ENCODE results near the gene NIBAN1. TPM values are rescaled to one million over a fixed set of nuclear protein-coding genes. Genes with fewer than 3 reads are reported as not detected.
"Not testable (repeated sequence)": the region's sequence is repeated elsewhere in the genome, so short reads cannot be mapped to it uniquely, and the experiment has no call there.

The NIBAN1 gene
- polyA plus RNA-seq, 3 donors = 5.9 to 18.1 (median 13.3) TPM

DNA sequence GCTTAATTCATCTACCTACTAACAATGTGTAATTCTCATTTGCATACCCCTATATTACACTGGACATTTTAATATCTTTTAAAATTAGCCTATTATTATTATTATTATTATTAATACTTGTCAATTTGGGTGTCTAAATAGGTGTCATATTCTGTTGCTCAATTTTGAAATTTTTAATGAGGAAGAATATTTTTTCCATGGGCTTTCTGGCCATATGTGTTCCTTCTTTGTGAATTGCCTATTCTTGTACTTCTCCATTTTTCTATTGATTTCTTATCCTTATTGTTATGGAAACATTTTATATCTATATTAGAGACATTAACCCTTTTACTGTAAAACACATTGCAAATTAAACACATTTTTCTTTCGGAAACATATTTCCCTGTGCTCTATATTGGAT lies 6.4 kb upstream of the NIBAN1 start:
- no peak overlapping the region for H3K27ac ChIP-seq (ENCODE audit: low read depth, low read length)
- 85 to 100% (median 99%) methylated on average over 1 of the region's 1 CpG for WGBS, 3 donors

DNA sequence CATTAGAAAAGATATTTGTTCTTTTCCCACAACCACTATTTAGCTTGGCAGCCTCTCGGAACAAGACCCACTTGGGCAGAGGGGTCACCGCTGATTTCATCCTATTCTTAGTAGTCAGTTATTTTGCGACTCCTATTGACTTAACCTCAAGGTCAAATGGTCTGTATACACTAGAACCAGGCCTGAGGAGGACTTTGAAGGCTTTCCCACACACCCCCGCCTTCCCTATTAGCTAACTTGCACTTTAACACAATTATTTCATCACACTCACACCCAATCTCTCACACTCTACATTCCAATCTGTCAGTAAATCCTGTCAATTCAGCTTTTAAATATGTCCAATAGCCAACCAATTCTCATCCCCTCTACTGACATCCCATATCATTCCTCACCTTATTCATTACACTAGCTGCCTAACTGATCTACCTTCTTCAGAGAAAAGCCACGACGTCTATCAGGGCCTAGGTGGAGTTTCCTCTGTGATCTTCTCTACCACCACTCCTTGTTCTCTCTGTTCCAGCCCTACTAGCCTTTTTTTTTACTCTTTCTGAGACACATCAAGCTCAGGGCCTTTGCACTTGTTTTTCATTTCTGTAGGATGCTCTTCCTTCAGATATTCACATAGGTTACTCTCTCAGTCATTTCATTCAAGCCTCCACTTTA lies 1.0 kb upstream of the NIBAN1 start:
- 46 to 81% (median 76%) methylated on average over 6 of the region's 6 CpGs for WGBS, 3 donors
- H3K27ac ChIP-seq (ENCODE audit: low read depth, low read length) = no peak overlapping the region

DNA sequence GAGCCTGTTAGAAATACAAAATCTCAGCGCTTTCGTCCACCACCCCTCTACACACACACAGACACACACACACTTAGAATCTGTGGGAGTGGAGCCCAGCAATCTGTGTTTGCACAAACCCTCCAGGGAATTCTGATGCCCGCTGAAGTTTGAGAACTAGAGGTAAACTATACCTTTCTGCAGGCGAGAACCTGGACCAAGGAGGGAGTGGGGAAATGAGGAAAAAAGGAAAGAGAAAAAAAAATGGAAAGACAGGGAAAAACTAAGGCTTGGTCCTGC lies 468 bp upstream of the NIBAN1 start:
- WGBS, 3 donors = 34 to 81% (median 62%) methylated on average over 4 of the region's 4 CpGs
- H3K27ac ChIP-seq (ENCODE audit: low read depth, low read length) = no peak overlapping the region

DNA sequence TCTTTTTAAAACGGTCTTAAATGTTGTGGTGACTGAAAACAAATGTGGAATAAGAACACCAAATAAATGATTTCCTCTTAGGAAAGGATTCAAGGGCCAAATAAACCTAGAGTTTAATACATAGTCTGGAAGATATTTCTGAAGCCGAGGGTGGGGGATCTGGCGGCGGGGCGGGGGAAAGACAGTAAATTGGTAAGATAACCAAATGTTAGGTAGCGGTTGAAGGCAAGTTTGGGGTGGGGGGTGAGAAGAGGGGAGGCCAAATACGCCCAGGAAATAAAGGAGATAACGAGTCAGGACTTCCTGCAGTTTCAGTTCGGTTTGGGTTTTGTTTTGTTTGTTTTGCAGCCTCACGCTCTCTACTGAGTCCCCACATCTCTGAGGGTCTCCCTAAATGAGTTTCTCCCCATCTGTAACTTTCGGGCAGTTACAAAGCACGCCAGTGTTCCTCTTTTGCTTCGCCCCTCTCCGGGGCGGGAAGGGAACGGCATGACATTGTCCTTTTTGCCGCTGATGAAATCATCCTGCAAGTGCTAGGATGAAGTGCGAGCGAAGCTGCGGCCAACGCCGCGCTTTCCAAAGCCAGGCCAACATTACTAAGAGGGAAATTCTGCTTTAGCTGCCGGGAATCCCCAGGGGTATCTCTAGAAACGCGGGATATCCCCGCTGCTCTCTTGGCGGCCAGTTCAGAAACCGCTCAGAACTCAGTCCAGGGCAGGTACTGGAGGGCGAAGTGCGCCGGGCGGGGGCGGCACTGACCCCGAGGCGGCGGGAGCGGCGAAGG lies 844 bp downstream of the NIBAN1 start:
- H3K27ac ChIP-seq (ENCODE audit: low read depth, low read length) = peak overlapping the region; percentile 26
- WGBS, 3 donors = 1 to 3% (median 3%) methylated on average over 36 to 39 of the region's 39 CpGs

DNA sequence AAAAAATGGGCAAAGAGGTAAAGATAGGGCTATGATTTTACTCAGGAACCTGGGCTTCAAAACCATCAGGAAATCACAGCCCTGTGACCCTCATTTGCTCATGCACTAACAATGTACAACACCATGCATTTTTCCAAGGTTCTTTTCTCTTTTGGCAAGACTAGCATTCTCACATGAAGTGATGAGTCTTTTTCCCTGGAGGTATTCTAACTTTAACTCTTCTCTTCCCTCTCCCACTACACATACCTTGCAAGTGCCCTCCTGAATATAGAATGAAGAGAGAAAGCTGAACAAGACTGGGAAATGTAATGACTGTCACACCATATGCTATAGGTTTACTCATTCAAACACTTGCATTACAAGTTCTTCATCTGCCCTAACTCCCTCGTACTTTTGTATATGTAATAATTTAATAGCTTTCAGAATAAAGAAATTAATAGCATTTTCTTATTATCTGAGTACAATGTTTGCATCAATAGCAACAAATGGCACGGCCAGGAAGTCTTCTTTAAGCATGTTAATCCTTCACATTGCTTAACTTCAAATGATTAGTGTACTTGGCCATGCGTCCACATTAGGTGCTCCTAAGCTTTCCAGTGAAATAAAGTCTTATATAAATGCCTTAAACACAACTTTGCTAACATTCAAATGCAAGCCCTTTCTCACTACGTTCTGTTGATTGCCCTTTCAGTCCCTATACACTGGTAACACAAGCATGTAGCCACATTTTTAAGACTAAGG lies 1.8 kb downstream of the NIBAN1 start:
- WGBS, 3 donors = 35 to 52% (median 38%) methylated on average over 4 of the region's 4 CpGs
- no peak overlapping the region for H3K27ac ChIP-seq (ENCODE audit: low read depth, low read length)

DNA sequence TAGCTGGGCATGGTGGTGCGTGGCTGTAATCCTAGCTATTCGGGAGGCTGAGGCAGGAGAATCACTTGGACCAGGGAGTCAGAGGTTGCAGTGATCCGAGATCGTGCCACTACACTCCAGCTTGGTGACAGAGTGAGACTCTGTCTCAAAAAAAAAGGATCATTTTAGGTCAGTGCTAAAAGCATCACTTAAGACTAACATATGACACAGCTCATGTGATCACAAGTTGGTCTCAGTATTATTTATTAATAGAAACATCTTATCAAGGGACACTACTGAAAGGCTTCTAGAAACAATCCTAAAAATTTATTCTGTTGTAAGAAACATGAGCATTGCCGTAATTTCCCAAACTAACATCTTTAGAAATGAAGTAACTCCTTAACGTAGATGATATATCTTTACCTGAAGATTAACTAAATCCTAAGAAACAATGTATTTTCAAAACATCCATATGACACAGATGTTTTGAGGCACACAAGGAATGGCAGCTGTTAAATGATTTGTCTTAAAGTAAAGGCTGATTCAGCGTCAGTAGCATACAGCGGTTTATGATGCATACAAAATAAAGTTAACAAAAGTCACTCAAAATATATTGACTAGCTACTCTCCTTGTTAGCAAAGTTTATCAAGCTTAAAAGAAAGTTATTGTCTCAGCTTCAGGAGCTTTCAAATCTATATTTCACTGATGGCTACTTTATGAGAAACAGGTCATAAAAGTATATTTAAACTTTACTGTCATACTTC lies 2.6 kb downstream of the NIBAN1 start:
- WGBS, 3 donors = 43 to 87% (median 84%) methylated on average over 8 of the region's 8 CpGs

DNA sequence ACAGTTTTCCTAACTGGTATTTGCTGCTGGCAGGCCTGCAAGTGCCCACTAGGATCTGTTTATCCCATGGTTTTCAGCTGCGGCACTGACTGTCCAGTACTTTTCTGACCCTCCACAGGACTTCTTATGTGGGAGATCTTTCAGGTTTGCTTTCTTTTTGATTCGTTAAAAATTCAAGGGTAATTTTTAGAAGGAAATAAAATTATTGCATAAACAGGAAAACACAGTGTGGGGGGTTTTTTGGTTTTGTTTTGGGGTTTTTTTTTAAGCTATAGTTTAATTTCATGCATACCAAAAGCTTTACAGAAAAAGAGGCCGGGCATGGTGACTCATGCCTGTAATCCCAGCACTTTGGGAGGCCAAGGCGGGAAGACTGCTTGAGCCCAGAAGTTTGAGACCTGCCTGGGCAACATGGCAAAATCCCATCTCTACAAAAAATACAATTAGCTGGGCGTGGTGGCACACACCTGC lies 3.6 kb downstream of the NIBAN1 start:
- no peak overlapping the region for H3K27ac ChIP-seq (ENCODE audit: low read depth, low read length)
- 46 to 58% (median 56%) methylated on average over 5 of the region's 5 CpGs for WGBS, 3 donors

More for the DNA sequence above, 2.6 kb downstream of the NIBAN1 start:
- no peak overlapping the region for H3K27ac ChIP-seq (ENCODE audit: low read depth, low read length)

DNA sequence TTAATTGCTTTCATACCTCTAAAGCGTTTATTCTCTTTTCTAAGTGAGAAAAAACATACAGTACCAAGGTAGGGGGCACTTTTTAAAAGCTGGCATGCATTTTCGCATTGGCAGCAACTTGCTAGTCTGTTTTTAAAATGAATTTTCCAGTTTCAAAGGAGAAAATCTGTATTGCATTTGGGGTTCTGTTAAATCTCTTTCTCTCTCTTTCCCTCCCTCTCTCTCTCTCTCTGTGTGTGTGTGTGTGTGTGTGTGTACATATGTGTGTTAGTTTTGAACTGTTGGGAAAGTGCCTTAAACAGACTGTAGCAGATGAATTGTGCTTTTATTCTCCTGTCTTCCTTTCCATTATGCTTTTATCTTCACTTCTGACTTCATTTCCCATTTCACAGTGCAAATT lies 7.3 kb downstream of the NIBAN1 start:
- 77 to 95% (median 93%) methylated on average over 2 of the region's 2 CpGs for WGBS, 3 donors
- no peak overlapping the region for H3K27ac ChIP-seq (ENCODE audit: low read depth, low read length)

DNA sequence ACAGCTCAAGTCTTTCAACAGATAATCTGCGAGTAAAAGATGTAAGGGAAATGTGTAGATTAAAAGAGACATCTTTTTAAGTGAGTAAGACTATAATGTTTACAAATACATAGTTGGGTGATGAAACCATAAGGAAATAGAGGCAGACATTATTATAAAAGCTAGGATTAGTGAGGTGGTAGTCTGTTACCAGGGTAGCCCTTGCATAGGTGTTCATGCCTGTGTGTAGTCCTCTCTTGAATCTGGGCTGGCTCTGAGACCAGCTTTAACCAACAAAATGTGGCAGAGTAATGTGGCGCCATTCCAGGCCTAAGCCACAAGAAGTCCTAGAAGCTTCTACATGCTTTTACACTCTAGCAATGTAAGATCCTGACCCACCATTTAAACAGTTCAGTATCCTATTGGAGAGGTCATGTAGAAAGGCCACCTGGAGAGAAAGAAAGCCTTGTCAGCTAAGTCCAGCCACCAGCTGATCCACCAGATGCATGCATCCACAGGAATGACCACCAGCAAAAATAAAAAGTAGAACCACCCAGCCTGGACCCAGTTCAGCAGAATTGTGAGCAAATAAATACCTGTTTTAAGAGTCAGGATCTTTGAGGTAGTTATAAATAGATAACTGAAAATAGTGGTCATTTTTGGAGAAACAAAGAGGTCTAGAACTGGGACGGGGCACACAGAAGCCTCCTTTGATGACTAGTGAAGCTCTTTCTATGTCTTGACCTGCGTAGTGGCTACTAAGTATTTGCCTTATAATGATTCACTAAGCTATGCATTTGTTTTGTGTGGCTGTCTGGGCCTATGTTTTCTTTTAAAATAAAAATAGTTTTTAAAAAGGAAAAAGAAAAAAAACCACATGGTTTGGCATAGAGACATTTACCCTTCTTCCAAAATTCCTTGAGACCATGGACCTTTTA lies 8.1 kb downstream of the NIBAN1 start:
- 73% methylated on average over 4 of the region's 4 CpGs for WGBS, 3 donors
- no peak overlapping the region for H3K27ac ChIP-seq (ENCODE audit: low read depth, low read length)

DNA sequence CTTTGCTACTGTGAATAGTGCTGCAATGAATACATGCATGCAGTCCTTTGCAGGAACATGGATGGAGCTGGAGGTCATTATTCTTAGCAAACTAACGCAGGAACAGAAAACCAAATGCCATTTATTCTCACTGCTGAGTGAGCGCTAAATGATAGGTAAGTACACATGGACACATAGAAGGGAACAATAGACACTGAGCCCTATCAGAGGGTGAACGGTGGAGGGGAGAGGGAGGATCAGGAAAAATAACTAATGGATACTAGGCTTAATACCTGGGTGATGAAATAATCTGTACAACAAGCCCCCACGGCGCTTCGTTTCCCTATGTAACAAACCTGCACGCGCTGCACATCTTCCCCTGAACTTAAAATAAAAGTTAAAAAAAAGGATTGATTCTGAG lies 8.9 kb downstream of the NIBAN1 start:
- H3K27ac ChIP-seq (ENCODE audit: low read depth, low read length) = no peak overlapping the region
- whole genome bisulfite sequencing, 3 donors = 93 to 97% (median 97%) methylated on average over 8 of the region's 8 CpGs

DNA sequence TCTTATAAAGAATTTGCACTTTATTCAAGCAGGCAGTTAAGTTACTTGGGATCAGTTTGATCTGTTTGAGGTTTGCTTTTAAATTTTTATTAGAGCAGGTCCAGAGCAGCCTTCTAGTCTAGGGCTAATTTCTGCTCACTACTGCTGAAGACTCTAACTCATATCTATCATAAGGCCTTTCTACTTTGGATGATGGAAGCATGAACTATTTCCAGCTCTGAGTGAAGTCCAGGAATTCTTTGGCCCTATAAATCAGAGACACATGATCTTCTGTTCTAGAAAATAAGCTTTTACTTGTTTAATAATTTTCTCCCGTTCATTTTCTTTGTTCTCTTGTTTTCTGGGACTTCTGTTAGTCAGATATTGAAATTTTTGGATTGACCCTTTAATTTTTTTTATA lies 14.7 kb downstream of the NIBAN1 start:
- WGBS, 3 donors = 52 to 68% (median 65%) methylated on average over 1 of the region's 1 CpG
- H3K27ac ChIP-seq (ENCODE audit: low read depth, low read length) = no peak overlapping the region

DNA sequence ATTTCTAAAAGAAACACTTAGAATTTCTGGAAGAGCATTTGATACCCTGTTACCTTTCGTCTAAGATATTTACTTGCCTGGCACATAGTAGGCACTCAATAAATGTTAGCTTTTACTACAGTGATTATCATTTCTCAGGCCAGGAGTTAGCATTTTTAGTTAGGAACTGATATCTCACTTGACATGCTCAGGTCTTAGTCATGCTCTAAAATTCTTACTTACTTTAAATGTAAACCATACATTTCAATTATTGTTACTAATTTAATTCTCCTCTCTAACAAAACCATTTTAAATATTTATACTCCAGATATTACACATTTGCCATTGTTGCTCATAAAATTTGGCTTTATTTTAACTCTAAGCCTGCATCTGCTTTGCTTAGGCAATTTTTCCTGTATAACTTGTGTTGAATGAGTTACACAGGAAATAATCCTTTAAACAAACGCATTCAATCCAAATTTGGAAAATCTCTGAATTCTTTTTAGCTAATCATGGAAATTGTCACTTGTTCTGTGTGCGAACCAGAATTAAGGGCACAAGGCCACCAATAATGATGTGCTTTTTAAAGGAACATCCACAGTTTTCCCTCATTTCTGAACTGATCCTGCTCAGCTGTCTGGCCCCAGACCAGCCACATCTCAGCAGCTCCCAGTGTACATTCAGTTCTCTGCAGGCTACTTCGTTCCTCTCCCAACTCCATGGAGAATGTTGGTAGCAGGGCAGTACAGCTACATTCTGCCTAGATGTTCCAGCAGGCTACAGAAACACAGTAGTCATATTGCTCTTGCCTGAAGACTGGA lies 15.6 kb downstream of the NIBAN1 start:
- no peak overlapping the region for H3K27ac ChIP-seq (ENCODE audit: low read depth, low read length)
- 51 to 63% (median 61%) methylated on average over 4 of the region's 4 CpGs for WGBS, 3 donors

DNA sequence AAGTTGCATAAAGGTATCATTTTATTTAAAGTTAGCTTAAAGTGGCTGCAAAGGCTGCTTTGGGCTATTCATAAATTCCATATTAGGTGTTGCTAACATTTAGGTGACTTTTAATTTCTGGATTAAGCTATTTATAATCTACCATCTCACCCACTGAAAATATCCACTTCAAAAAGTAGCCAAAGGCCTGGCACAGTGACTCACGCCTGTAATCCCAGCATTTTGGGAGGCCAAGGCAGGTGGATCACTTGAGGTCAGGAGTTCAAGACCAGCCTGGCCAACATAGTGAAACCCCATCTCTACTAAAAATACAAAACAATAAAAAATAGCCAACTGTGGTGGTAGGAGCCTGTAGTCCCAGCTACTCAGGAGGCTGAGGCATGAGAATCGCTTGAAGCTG lies 16.4 kb downstream of the NIBAN1 start:
- not testable (repeated sequence) for H3K27ac ChIP-seq (ENCODE audit: low read depth, low read length)

DNA sequence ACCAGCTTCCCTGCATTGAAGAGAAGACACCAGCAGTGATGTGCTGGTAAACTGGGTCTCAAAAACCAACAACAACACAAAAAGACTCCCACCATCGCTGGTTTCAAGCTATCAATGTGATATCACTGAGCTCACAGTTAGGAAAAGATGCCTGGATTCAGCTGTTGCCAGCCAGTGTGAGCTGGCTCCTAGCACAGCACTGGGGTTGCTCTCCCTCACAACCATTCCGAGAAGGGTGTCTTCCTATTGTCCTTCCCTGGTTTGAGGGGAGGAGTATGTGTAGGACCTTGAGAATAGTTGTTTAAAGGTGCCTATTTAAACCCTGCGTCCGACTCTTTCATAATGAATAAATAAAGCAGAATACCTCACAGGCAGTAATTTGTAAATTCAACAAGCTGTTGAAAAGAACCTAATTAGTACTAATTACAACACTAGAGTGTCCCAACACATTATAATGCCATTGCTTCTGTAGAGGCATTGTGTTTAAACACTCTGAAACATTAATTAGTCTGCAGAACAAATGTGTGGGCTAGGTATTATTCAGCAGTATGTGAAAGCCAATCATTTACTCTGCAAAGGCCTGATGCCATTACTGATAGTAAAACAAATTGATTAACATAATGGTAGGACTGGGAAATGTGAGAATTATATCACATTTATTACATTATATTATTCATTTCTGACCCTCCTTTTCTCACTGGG lies 17.2 kb downstream of the NIBAN1 start:
- no peak overlapping the region for H3K27ac ChIP-seq (ENCODE audit: low read depth, low read length)
- 51 to 94% (median 92%) methylated on average over 4 of the region's 4 CpGs for WGBS, 3 donors

More for the DNA sequence above, 16.4 kb downstream of the NIBAN1 start:
- WGBS, 3 donors = 88 to 96% (median 94%) methylated on average over 2 of the region's 2 CpGs

DNA sequence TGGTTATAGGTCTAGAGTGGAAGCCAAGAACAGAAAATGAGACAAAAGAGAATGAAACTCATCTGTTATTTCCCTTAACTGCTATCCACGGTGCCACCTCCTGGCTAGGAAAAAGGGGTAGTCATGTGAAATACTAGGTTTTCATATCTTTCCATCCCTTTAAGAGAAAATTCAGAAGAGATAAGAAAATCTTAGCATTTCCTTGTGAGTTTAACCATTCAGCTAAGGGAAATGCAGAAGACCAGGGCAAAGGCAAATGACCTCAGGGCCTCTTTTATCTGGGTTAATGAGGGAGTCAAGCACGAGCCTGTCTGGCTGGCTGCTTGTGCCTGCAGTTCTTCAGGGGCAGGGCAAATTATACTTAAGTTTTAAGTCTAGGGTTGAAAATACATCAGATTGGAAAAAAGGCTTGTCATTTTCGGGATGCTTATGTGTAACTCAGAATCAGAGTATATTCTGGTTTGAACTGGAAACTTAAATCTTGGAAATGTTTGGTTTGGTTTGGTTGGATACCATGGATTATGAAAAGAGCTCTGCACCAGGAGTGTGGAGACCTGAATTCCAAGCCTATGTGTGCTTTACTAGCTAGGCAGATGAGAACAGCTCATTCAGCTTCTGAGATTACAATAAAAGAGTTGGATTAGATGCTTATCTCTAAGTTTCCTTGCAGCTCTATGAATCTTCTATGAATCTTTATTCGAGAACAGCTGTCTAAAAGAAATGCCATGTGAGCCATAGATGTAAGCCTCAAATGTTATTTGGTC lies 19.9 kb downstream of the NIBAN1 start:
- no peak overlapping the region for H3K27ac ChIP-seq (ENCODE audit: low read depth, low read length)
- 55 to 65% (median 59%) methylated on average over 4 of the region's 4 CpGs for WGBS, 3 donors
